Esophagus mucosa (tissue), 1 donor: ENCODE data around the gene CCDC54. TPM values are rescaled to one million over a fixed set of nuclear protein-coding genes. Genes with fewer than 3 reads are reported as not detected.
A peak's percentile ranks its signal among the peaks of the same experiment; 100 is the strongest.

ENCODE experiments used
- ATAC-seq: fragments of 200-7000 bp; cut with Tn5 transposase; one replicate; pipeline ENCODE4 v1.9.1; 2020
- total RNA-seq: library from RNA; stranded (reverse); gene quantifications from one replicate; pipeline ENCODE4 v1.2.4, GENCODE V29; 2023
- donor health status: DM: yes; HTN: yes; CAD: no.

Gene CCDC54
- total RNA-seq, 1 donor from 2014 or later: not detected

DNA sequence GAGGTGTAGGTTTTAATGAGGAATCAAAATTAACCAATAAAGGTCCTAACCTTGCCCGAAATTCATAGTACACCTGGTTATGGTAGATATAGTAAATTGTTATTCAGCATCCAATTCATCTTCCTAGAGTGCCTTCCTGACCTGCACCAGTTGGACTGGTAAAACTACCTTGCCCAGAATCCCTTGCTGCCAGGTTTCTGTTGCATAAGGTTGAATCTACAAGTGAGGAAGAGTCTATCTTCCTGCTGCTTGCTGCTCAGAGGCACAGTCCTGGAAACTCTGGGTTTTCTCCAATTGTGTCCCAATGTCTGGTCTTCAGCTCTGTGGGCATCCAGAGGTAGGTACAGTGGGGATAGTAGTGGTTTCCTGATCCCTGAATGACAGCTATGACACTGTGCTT lies 17.3 kb downstream of the CCDC54 start:
- peak; percentile 78 for ATAC-seq

DNA sequence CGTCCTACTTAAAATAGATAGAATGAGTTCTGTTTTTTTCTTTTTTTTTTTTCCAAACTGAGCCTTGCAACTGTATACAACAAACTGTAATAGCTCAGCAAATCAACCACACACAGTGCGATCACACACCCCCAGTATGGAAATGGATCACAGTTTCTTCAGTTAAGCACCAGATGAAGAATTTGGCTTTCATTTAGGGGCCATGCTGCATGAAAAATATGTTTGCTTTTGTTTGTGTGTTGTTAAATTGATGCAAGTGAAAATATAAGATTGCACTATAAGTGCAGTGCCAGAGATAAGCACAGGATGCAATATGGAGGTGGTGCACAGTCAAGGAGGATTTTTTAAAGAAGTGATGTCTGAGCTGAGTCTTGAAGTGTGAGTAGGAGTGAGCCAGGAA lies 17.8 kb downstream of the CCDC54 start:
- no peak for ATAC-seq

DNA sequence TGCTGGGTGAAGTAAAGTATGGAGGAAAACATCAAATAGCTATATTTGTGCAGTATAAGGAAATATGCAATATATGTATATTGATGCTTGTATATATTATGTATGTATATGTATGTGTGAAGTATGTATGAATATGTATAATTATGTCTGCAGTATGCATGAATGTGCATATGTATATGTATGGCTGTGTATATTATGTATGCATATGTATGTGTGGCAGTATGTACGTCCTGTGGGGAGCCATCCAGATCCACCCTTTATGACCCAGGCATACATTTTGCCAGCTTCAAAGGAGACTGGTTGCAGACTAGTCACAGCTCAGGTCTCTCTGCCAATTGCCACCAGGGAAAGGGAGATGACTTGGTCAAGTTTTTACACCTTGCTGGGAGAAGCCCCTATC lies 24.1 kb downstream of the CCDC54 start:
- ATAC-seq: no peak

DNA sequence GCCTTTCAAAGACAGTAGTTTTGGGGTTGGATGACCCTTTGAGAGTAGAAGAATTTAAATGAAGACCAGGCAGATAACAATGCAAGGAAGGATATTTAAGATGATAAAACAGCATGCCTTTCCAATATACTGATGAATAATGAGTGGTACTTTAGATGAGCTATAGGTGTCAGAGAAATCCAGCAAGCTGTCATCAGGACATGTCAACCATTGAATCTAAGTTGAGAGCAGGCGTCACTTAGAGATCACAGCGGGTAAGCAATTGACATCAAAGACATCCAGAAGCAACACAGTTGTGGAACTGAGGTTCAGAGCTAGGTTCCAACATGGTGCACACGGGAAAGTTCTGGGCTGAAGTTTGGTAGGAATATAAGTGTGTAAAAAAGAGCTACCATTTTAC lies 25.0 kb downstream of the CCDC54 start:
- no peak for ATAC-seq

DNA sequence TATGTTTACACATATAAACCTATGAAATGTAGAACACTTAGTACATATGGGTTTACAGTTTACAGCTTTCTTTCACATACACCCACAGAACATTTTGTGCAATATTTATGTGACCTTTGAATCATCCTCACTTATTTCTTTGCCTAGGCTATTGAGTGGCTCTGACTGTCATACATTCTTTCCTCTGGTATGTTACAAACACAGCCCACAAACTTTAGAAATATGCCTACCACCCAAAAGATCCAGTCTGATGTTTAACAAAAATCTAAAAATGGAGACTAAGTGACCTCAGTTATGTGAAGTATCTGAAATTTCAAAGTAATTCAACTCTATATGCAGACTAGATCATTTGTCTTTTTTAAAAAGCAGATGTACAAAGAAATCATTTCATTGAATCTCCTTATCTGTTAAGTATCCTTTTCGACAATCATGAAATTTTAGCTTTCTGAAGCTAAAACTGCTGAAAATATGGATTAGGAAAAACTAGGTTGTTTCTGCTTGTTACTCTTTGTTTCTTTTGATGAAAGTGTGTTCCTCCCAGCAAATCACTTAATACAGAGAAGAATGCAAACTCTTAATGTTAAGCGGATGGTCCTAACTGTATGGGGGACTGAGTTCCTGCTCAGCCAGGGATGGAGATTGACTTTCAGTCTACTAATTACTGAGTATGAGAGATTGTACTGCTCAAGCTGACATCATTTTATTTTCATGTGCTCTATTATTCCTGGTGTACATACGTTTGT lies 27.7 kb downstream of the CCDC54 start:
- no peak for ATAC-seq

DNA sequence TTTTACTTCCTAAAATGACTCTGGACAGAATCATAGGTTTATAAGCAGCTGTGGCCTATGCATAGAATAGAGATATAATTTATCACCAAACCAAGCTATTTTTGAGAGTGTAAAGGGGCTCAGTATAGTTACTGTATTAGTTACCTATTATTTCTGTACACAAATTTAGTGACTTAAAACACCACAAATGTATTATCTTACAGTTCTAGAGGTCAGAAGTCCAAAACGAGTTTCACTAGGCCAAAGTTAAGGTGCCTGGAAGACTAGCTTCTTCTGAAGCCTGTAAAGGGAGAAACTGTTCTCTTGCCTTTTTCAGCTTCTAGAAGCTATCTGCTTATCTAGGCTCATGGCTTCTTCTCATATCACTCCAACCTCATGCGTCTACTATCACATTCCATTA lies 30.1 kb downstream of the CCDC54 start:
- ATAC-seq: no peak

DNA sequence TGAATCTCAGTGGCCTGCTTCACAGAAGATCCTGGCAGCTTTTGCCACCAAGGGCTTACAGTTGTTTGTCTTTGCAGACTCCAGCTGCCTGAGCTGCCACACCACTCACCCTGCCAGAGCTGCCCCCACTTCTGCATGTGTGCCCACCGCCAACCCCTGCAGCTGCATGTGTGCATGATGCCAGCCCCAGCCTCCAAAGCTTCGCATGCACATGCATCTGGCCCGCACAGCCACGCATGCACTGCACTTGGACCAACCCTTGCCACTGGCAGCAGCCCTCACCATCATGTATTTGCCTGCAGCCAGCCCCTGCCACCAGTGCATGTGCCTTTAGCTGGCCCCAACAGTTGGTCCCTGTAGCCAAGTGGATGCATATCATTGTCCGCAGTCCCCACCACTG lies 31.3 kb downstream of the CCDC54 start:
- no peak for ATAC-seq

DNA sequence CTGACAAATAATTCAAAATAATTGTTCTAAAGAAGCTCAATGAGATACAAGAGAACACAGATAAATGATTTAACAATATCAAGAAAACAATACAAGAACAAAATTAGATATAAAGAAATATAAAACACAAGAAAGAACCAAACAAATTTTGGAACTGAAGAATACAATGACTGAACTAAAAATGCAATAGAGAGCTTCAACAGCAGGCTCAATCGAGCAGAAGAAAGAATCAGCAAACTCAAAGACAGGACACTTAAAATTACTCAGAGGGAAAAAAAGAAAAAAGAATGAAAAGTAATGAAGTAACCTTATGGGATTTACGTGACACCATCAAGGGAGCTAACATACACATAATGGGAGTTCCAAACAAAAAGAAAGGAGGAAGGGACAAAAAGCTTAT lies 32.1 kb downstream of the CCDC54 start:
- ATAC-seq: no peak

DNA sequence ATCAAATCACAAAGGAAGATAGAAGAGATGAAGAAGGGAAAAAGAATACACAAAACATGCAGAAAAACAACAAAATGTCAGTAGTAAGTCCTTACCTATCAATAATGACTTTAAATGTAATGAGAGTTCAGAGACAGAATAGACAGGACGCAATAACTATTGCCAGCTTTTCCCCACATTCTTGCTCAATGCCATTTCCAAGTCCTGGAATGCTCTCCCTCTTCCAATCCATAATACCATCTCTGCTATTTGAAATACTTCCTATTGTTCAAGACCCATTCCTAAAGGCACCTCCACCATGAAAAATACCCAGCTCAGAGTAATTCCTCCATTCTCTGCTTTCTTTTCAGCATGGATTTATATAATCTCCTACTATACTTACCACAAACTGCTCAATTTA lies 33.4 kb downstream of the CCDC54 start:
- no peak for ATAC-seq

DNA sequence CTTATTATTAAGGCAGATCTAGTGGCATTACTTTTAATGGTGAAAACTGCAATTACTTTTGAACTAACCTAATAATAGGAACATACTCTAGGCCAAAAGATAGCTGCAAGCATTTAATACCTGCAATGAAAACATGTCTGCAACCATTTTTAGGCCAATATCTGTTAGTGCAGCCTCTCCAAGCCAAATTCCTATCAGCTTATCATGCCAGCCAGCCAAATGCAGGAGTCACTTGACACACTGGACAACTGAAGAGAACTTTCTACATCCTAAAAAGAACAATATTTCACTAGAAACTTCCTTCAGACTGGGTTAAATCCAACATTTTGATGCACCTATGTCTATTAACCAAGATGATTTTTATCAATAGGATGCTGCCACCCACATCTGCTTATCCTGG lies 33.8 kb downstream of the CCDC54 start:
- no peak for ATAC-seq

DNA sequence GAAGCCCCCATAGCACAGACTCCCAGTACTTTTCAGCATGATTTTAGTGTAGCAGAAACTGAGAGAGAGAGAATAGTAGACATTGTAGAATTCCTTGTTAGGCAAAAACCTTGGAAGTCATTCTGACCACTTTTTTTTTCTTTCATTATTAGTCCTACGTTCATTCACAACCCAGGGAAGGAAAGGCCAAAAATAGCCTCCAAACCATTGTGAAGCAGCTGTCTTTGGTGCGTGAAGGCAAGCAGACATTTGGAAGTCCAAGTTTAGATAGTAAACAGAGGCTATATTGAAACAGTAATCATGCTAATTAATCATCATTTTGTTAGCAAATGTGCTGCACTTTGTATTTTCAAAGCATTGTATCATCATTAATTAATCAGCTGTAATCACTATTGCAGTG lies 34.5 kb downstream of the CCDC54 start:
- ATAC-seq: no peak

DNA sequence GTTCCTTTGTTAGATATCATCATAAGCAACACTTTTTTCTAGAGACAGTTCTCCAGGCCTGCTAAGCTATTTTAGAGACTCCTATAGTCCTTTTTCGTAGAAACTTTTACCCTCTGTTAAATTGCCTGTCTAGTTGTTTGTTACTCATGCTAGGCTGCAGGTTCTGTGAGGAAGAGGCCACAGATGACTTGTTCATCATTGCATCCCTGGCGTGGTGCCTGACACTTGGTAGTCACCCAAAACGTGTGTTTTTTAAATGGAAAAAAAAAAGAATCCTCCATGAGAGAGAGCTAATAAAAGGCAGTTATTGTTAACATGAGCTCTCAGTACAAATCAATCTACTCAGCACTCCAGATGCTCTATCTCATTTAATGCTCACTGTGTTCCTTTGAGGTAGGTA lies 35.1 kb downstream of the CCDC54 start:
- no peak for ATAC-seq

DNA sequence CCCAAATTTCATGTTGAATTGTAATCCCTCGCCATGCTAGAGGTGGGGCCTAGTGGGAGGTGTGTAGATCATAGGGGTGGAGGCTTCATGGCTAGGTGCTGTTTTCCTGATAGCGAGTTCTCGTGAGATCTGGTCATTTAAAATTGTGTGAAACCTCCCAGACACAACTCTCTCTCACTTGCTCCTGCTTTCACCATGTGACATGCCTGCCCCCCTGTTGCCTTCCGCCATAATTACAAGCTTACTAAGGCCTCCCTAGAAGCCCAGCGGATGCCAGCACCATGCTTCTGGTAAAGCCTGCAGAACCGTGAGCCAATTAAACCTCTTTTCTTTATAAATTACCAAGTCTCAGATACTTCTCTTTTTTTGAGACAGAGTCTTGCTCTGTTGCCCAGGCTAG lies 36.0 kb downstream of the CCDC54 start:
- ATAC-seq: no peak

DNA sequence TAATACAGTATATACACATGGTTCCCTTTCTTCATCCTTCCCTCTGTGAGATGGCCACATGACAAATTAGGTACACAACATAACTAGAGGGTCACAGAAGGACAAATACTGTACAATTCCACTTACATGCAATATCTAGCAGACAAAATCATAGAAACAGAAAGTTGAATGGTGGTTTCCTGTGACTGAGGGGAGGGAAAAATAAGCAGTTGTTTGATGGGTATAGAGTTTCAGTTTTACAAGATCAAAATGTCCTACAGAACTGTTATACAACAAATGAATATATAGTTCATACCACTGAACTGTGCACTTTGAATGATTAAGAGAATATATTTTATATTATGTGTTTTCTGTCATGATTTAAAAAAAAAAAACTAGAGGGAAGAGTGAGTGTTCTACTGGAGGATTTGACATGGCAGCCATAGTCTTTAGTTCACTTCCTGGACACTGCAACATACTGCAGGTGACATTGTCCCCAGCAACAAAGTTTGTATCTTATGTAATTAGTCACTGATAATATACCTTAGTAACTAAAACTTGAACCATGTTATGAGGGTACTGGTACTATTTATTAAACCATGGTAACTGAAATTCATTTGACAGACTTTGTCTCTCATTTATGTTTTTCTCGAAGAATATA lies 37.2 kb downstream of the CCDC54 start:
- no peak for ATAC-seq

DNA sequence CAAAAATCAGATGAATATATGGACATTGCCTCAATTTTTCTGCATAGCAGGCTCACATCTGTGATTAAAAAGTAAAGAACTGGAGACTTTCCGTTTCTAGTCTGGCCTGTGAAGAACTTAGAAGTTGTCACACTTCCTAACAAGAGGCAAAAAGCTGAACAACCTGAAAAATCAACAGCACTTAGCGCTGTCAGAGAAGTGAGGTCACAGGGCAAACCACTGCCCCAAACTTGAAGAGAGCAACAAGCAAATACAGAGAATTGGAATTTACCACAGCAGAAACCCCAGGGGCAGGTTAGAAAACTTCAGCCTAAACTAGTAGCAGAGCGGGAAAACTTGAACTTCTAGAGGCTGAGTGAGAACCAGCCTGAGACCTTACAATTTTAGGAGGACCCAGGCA lies 38.9 kb downstream of the CCDC54 start:
- ATAC-seq: no peak

DNA sequence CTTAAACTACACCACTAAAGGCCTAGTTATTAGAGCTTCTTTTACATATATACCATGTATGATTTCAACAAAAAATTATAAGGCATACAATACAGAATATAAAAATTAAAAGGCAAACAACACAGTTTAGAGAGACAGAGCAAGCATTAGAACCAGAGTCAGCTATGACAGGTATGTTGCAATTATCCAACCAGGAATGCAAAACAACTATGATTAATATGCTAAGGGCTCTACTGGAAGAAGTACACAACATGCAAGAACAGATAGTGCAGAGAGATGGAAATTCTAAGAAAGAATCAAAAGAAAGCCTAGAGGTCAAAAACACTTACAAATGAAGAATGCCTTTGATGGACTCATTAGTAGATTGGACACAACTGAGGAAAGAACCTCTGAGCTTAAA lies 39.6 kb downstream of the CCDC54 start:
- ATAC-seq: no peak

DNA sequence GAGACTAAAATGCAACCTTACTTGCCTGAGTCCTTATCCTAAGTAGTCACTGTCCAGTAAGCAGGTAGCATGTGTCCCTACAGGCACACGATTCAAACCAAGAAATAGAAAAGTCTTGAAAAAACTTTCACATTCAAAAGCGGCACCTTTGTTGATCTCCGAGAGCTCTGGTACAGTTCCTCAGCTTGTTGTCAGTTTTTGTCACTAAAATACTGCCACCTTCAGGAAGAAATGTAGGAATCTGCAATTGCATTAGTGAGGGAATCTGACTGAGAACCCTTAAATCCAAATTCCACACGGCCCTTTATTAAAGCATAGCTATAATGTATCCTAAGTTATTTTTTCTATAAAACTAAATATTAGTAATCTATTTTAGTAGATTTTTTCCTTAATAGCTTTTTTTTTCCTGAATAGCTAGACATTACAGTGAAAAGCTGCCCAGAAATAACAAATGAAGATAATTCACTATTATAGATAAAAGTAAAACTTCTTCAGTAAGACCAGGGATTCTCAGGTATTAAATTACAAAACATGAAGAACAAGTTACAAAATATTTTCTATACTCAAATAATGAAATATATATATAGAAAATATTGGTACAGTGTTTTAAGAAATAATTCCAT lies 44.0 kb downstream of the CCDC54 start:
- peak; percentile 65 for ATAC-seq

DNA sequence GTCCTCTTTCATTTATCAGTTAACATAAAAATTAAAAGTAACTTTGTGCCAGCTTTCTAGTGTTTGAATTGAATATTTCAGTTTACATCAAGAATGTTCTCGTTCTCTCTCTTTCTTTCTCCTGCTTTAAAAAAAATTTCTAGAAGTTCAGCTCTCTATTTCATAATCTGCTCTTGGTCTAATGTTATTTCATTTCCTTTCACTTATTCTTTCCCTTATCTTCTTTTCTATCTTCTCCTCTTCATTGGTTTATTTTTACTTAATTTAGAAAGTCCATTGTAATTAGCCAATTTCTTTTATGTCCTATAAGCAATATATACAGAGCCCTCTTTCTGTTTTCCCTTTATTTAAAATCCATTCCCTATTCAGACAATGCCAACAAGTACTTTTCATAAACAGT lies 44.6 kb downstream of the CCDC54 start:
- no peak for ATAC-seq

DNA sequence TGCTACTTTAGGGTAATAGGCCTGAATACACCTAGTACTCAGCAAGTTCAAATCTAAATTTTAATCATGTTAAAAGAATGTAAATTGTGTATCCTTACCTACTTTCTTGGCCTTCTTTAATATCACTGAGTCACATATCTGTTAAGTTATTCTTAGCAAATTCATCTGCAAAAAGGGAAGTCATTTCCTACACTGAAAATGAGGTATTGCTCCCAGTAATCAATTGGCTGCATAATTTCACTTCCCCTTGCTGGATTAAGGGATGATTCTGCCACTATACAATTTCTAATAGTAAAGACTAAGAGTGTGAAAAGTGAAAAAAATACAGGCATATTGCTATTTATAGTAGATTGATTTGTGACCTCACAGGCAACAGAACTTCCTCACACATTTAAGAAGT lies 47.8 kb downstream of the CCDC54 start:
- ATAC-seq: no peak

DNA sequence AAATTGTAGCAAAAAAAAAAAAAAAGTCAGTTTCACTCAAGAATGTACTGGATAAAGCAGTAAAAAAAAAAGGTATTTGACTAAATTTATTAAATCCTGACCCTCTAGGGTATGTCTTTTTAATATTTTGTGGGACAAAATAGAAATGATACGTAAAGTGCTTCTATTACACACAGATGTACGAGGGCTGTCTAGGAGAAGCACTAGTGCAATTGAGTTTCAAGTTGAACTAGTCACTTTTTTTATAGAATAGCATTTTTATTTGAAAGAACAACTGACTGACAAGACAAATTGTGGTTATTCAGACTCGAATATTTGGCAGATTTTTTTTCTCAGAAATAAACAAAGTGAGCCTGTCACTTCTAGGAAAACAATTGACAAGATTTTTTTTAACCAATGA lies 49.0 kb downstream of the CCDC54 start:
- ATAC-seq: no peak
